Upper lobe of right lung (tissue), 1 donor: ENCODE data around the gene UNC80. TPM values are rescaled to one million over a fixed set of nuclear protein-coding genes. Genes with fewer than 3 reads are reported as not detected.

Experiments
- ATAC-seq: fragments of 200-7000 bp; cut with Tn5 transposase; one replicate; pipeline ENCODE4 v1.9.1; 2020; ENCODE audit warnings: mild to moderate bottlenecking, moderate library complexity
- DNase-seq: peaks from one replicate; pipeline ENCODE4 v3.0.0-alpha.2; 2020
- H3K27ac ChIP-seq: fragments of 200-600 bp; one replicate; pipeline ENCODE4 v1.8.0; 2022
- H3K27me3 ChIP-seq: fragments of 200-600 bp; one replicate; pipeline ENCODE4 v1.8.0; 2022; ENCODE audit warnings: mild to moderate bottlenecking
- H3K36me3 ChIP-seq: fragments of 200-600 bp; one replicate; pipeline ENCODE4 v1.8.0; 2022
- H3K4me1 ChIP-seq: fragments of 200-600 bp; one replicate; pipeline ENCODE4 v1.8.0; 2022
- H3K4me3 ChIP-seq: fragments of 200-600 bp; one replicate; pipeline ENCODE4 v1.8.0; 2022; ENCODE audit warnings: mild to moderate bottlenecking
- H3K9me3 ChIP-seq: fragments of 200-600 bp; one replicate; pipeline ENCODE4 v1.8.0; 2022
- CTCF ChIP-seq: fragments of 200-600 bp; IDR thresholded peaks from one replicate; pipeline ENCODE4 v1.8.0; 2022; ENCODE audit warnings: antibody characterized with exemption
- intact Hi-C: fragments of 100-400 bp; cut with DNase I; formaldehyde crosslinking; loops from one replicate; pipeline ENCODE4 v1.11.0; 2022
- total RNA-seq: library from RNA; stranded (reverse); fragmentation: NEBNext Ultra II Directional; extraction: Animal tissue kit (Norgen Biotek cat#: 25700); gene quantifications from one replicate; pipeline ENCODE4 v1.2.1, GENCODE V29; 2021
- donor health status: DM: no; HTN: yes; CAD: no; lungs with severe emphysema.

Gene UNC80
- total RNA-seq, 1 donor from 2014 or later = not detected

- no peak for ATAC-seq
- Histone ChIP-seq H3K4me1 (peaks cover 4% of the 10 kb centered on the region), H3K4me3 (no peak overlapping the region), H3K36me3 (no peaks in the 10 kb centered on the region), H3K9me3 (no peaks in the 10 kb centered on the region), H3K27ac (no peak overlapping the region), H3K27me3 (peaks cover 14% of the 10 kb centered on the region)
- no peak for TF ChIP-seq CTCF
- intact Hi-C loops = no loop called here
- DNase-seq = no peak
Observed at GRCh38 chr2:209767316-209767715, 4.3 kb upstream of the UNC80 start.

GRCh38 chr2:209768557-209768956 lies 3.1 kb upstream of the UNC80 start:
- H3K4me3 ChIP-seq = no peak overlapping the region
- H3K9me3 ChIP-seq = no peaks in the 10 kb centered on the region
- H3K27me3 ChIP-seq = peaks cover 24% of the 10 kb centered on the region
- intact Hi-C loops = no loop called here
- H3K27ac ChIP-seq = no peak overlapping the region
- peaks cover 4% of the 10 kb centered on the region for H3K4me1 ChIP-seq
- no peak for DNase-seq
- H3K36me3 ChIP-seq = no peaks in the 10 kb centered on the region
- TF ChIP-seq CTCF = no peak
- ATAC-seq = no peak

- intact Hi-C loops = no loop called here
- Histone ChIP-seq H3K27me3 (peaks cover 24% of the 10 kb centered on the region), H3K9me3 (no peaks in the 10 kb centered on the region), H3K4me1 (peaks cover 4% of the 10 kb centered on the region), H3K27ac (no peak overlapping the region), H3K36me3 (no peaks in the 10 kb centered on the region), H3K4me3 (no peak overlapping the region)
- no peak for DNase-seq
- ATAC-seq = no peak
- no peak for TF ChIP-seq CTCF
Observed at GRCh38 chr2:209772290-209772685, 656 bp downstream of the UNC80 start.

DNA sequence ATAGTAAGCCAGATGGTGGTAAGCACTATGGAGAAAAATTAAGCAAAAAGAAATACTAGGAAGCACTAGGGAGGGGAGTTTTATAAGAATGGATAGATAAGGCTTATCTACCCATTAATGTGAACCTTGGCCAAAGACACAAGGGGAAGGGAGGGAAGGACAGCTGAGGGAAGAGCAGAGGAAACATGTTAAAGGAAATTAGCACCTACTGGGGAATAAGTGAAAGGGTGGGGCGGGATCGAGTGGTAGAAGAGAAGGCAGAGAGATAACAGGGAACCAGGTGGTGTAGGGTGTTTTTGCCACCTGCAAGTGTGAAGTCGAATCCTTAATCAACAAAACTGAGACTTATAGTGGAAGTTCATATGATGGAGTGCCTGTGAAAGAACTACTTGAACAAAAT lies 1.7 kb downstream of the UNC80 start:
- intact Hi-C loops = no loop called here
- Histone ChIP-seq H3K4me1 (peaks cover 4% of the 10 kb centered on the region), H3K9me3 (no peaks in the 10 kb centered on the region), H3K27ac (no peak overlapping the region), H3K36me3 (no peaks in the 10 kb centered on the region), H3K27me3 (peaks cover 24% of the 10 kb centered on the region), H3K4me3 (no peak overlapping the region)
- TF ChIP-seq CTCF = no peak
- DNase-seq = no peak
- ATAC-seq = no peak

DNA sequence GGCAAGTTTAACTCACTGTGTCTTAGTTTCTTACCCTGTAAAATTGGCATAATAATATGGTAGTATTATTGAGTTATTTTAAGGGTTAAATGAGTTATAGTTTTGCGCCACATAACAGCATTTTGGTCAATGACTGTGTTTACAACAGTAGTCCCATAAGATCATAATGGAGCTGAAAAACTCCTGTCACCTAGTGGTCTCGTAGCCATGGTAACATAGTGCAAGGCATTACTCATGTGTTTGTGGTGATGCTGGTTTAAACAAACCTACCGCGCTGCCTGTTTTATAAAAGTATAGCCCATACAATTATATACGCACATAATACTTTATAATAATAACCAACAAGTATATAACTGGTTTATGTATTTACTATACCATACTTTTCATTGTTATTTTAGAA lies 15.8 kb downstream of the UNC80 start:
- Histone ChIP-seq H3K9me3 (no peaks in the 10 kb centered on the region), H3K36me3 (no peaks in the 10 kb centered on the region), H3K4me1 (no peaks in the 10 kb centered on the region), H3K27ac (no peak overlapping the region), H3K27me3 (no peaks in the 10 kb centered on the region), H3K4me3 (no peak overlapping the region)
- no peak for TF ChIP-seq CTCF
- ATAC-seq (no peak), DNase-seq (no peak)
- intact Hi-C loops = no loop called here

DNA sequence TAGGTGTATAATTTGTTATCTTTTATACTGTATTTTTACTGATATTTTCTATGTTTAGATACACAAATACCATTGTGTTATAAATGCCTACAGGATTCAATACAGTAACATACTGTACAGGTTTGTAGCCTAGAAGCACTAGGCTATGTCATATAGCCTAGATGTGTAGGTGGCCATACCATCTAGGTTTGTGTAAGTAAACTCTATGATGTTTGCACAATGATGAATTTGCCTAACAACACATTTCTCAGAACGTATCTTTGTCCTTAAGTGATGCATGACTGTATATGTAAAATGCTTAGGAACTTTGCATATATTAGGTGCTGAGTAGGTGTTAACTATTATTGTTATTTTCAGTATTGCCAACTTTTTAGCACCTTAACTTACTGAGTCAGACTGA lies 17.3 kb downstream of the UNC80 start:
- intact Hi-C loops = no loop called here
- no peak overlapping the region for H3K4me3 ChIP-seq
- DNase-seq (no peak), ATAC-seq (no peak)
- H3K4me1 ChIP-seq = no peaks in the 10 kb centered on the region
- H3K27me3 ChIP-seq = no peaks in the 10 kb centered on the region
- H3K36me3 ChIP-seq = no peaks in the 10 kb centered on the region
- H3K27ac ChIP-seq = no peak overlapping the region
- no peaks in the 10 kb centered on the region for H3K9me3 ChIP-seq
- no peak for TF ChIP-seq CTCF
